ENCODE measurements around the gene C2orf81. TPM values are rescaled to one million over a fixed set of nuclear protein-coding genes. Genes with fewer than 3 reads are reported as not detected.
"Not testable (repeated sequence)": the region's sequence is repeated elsewhere in the genome, so short reads cannot be mapped to it uniquely, and the experiment has no call there.

The C2orf81 gene
- polyA plus RNA-seq, 1 donor: 2.0 TPM

DNA sequence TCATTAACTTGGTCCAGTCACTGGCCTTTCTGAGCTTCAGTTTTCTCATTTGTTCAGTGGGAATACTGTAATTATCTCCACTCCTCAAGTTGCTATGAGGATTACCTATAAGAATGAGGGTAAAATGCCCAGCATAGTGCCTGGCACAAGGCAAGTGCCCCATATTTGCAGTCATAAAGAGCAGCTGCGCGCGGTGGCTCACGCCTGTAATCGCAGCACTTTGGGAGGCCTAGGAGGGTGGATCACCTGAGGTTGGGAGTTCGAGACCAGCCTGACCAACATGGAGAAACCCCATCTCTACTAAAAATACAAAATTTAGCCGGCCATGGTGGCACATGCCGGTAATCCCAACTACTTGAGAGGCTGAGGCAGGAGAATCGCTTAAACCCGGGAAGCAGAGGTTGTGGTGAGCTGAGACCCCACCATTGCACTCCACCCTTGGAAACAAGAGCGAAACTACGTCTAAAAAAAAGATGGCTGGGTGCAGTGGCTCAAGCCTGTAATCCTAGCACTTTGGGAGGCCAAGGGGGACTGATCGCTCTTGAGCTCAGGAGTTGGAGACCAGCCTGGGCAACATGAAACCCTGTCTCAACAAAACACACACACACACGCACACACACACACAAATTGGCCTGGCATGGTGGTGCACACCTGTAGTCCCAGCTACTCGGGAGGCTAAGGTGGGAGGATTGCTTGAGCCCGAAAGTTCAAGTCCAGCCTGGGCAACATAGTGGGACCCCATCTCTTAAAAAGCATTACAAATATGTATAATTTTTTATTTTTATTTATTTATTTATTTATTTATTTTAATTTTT is 21.3 kb upstream of the C2orf81 start:
- WGBS (ENCODE audit: insufficient coverage, low lambda C conversion rate): no CpG with 5 or more reads among the region's 16 CpGs
- Histone ChIP-seq H3K27ac (ENCODE audit: low read length) (peak overlapping the region; percentile 98), H3K4me3 (ENCODE audit: low read length) (peak overlapping the region; percentile 86), H3K4me1 (ENCODE audit: control insufficient read depth, insufficient read depth, low read length) (peaks cover 42% of the 10 kb centered on the region)
- DNase-seq; H3K36me3 ChIP-seq (ENCODE audit: control insufficient read depth, insufficient read depth, low read length); H3K27me3 ChIP-seq (ENCODE audit: control insufficient read depth, insufficient read depth, low read length); H3K9me3 ChIP-seq (ENCODE audit: control insufficient read depth, low read depth, low read length): not testable (repeated sequence)

- peak within 1 kb of the TSS; percentile 98 for H3K27ac ChIP-seq (ENCODE audit: low read length)
- DNase-seq: peak; percentile 81 to 93
- peaks cover 10% of the 10 kb centered on the region for H3K27me3 ChIP-seq (ENCODE audit: control insufficient read depth, insufficient read depth, low read length)
- peak within 1 kb of the TSS; percentile 86 for H3K4me3 ChIP-seq (ENCODE audit: low read length)
- H3K36me3 ChIP-seq (ENCODE audit: control insufficient read depth, insufficient read depth, low read length): peaks cover 9% of the 10 kb centered on the region
- H3K9me3 ChIP-seq (ENCODE audit: control insufficient read depth, low read depth, low read length): peaks cover 4% of the 10 kb centered on the region
- peaks cover 37% of the 10 kb centered on the region for H3K4me1 ChIP-seq (ENCODE audit: control insufficient read depth, insufficient read depth, low read length)
- no CpG with 5 or more reads among the region's 75 CpGs for WGBS (ENCODE audit: insufficient coverage, low lambda C conversion rate)
These were observed 20.5 kb upstream of the C2orf81 start, which contains the start of gene RTKN for GRCh38 chr2:74441690-74442482. Gene RTKN (minus strand): TSS chr2:74441937. CDS start chr2:74441816, 121 bp downstream.

DNA sequence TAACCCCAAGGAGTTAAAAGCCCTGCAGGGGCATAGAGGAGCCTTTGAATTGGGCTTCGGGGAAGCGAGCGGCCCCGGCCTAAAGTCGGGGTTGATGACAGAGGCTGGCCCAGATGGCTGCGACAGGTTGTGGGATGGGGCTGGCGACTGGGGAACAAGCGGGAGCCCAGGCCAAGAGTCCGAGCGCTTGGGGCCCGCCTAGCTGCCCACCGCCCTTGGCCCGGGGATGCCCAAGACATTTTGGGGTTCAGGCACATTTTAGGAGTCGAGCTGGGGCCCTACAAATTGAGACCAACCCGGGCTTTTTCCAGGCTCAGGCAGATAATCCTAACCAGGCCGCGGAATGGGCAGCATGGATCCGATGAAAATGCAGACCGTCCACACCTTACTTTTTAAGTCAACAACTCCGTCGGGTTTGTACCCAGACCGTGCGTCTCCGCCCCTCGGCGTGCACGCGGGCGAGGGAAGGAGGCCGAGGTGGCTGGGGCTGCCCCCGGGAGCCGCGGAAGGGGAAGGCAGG is 19.8 kb upstream of the C2orf81 start:
- Histone ChIP-seq H3K27me3 (ENCODE audit: control insufficient read depth, insufficient read depth, low read length) (peaks cover 10% of the 10 kb centered on the region), H3K4me1 (ENCODE audit: control insufficient read depth, insufficient read depth, low read length) (peaks cover 37% of the 10 kb centered on the region), H3K27ac (ENCODE audit: low read length) (peak overlapping the region; percentile 98), H3K36me3 (ENCODE audit: control insufficient read depth, insufficient read depth, low read length) (peaks cover 12% of the 10 kb centered on the region), H3K9me3 (ENCODE audit: control insufficient read depth, low read depth, low read length) (peaks cover 4% of the 10 kb centered on the region), H3K4me3 (ENCODE audit: low read length) (peak overlapping the region; percentile 86)
- 0% methylated on average over 1 of the region's 33 CpGs for whole genome bisulfite sequencing (ENCODE audit: insufficient coverage, low lambda C conversion rate)
- no peak for DNase-seq

DNA sequence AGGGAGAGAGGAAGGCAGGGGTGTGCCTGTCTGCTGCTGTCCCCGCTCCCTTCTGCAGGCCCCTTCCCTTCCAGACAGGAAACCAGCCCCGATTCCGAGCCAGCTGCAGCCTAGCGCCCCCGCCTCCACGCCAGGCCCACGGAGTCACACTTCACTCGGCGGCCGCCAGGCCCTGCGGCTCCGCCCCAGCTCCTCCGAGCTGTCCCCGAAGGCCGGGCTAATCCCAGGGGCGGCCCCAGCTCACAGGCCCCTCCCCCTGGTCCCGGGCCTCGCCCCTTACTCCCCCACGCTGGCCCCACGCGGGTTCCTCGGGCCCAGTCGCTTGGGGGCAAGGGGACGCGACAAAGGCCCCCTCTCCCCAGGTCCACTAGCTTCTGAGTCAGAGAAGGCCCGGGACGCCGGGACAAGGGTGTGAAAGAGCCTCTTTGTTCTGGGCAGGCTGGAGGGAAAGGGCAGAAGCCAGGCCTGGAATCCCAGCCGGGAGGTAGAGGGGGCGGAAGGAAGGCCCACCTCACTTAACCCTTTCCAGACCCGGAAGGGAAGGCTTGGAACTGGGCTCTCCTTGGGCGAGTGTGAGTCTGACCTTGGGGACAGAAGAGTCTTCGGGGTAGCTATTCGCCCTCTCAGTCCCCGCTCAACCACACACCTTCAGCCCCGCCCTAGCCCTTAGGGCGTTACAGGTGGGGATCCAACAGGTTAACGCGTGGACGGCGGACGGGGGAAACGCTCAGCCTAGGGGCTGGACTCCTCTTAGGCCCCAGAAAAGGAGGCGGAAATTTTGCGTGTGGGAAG is 19.2 kb upstream of the C2orf81 start:
- Histone ChIP-seq H3K36me3 (ENCODE audit: control insufficient read depth, insufficient read depth, low read length) (peaks cover 18% of the 10 kb centered on the region), H3K9me3 (ENCODE audit: control insufficient read depth, low read depth, low read length) (peaks cover 4% of the 10 kb centered on the region), H3K4me3 (ENCODE audit: low read length) (peak overlapping the region; percentile 86), H3K27me3 (ENCODE audit: control insufficient read depth, insufficient read depth, low read length) (peaks cover 10% of the 10 kb centered on the region), H3K4me1 (ENCODE audit: control insufficient read depth, insufficient read depth, low read length) (peaks cover 37% of the 10 kb centered on the region), H3K27ac (ENCODE audit: low read length) (peak overlapping the region; percentile 98)
- peak; percentile 92 to 96 for DNase-seq
- no CpG with 5 or more reads among the region's 45 CpGs for WGBS (ENCODE audit: insufficient coverage, low lambda C conversion rate)

- peak in 1 of 2 donors; percentile 68 for DNase-seq
- peak overlapping the region; percentile 86 for H3K4me3 ChIP-seq (ENCODE audit: low read length)
- H3K4me1 ChIP-seq (ENCODE audit: control insufficient read depth, insufficient read depth, low read length): peaks cover 37% of the 10 kb centered on the region
These were observed 18.5 kb upstream of the C2orf81 start for GRCh38 chr2:74439803-74440377.

GRCh38 chr2:74439373-74439772 is 18.0 kb upstream of the C2orf81 start:
- Histone ChIP-seq H3K27ac (ENCODE audit: low read length) (peak overlapping the region; percentile 98), H3K9me3 (ENCODE audit: control insufficient read depth, low read depth, low read length) (peaks cover 4% of the 10 kb centered on the region), H3K36me3 (ENCODE audit: control insufficient read depth, insufficient read depth, low read length) (peaks cover 25% of the 10 kb centered on the region), H3K4me3 (ENCODE audit: low read length) (peak overlapping the region; percentile 86), H3K27me3 (ENCODE audit: control insufficient read depth, insufficient read depth, low read length) (peaks cover 10% of the 10 kb centered on the region), H3K4me1 (ENCODE audit: control insufficient read depth, insufficient read depth, low read length) (peaks cover 35% of the 10 kb centered on the region)
- DNase-seq: no peak
- no CpG with 5 or more reads among the region's 3 CpGs for WGBS (ENCODE audit: insufficient coverage, low lambda C conversion rate)

More at GRCh38 chr2:74439803-74440377, 18.5 kb upstream of the C2orf81 start:
- Histone ChIP-seq H3K27ac (ENCODE audit: low read length) (peak overlapping the region; percentile 98), H3K27me3 (ENCODE audit: control insufficient read depth, insufficient read depth, low read length) (peaks cover 10% of the 10 kb centered on the region), H3K9me3 (ENCODE audit: control insufficient read depth, low read depth, low read length) (peaks cover 4% of the 10 kb centered on the region), H3K36me3 (ENCODE audit: control insufficient read depth, insufficient read depth, low read length) (peaks cover 23% of the 10 kb centered on the region)
- no CpG with 5 or more reads among the region's 14 CpGs for WGBS (ENCODE audit: insufficient coverage, low lambda C conversion rate)

GRCh38 chr2:74438248-74438647 is 16.8 kb upstream of the C2orf81 start:
- DNase-seq: no peak
- WGBS (ENCODE audit: insufficient coverage, low lambda C conversion rate): 100% methylated on average over 1 of the region's 1 CpG
- H3K27me3 ChIP-seq (ENCODE audit: control insufficient read depth, insufficient read depth, low read length): peaks cover 10% of the 10 kb centered on the region
- no peak overlapping the region for H3K4me3 ChIP-seq (ENCODE audit: low read length)
- H3K36me3 ChIP-seq (ENCODE audit: control insufficient read depth, insufficient read depth, low read length): peaks cover 25% of the 10 kb centered on the region
- peaks cover 4% of the 10 kb centered on the region for H3K9me3 ChIP-seq (ENCODE audit: control insufficient read depth, low read depth, low read length)
- no peak overlapping the region for H3K27ac ChIP-seq (ENCODE audit: low read length)
- H3K4me1 ChIP-seq (ENCODE audit: control insufficient read depth, insufficient read depth, low read length): peaks cover 30% of the 10 kb centered on the region

DNA sequence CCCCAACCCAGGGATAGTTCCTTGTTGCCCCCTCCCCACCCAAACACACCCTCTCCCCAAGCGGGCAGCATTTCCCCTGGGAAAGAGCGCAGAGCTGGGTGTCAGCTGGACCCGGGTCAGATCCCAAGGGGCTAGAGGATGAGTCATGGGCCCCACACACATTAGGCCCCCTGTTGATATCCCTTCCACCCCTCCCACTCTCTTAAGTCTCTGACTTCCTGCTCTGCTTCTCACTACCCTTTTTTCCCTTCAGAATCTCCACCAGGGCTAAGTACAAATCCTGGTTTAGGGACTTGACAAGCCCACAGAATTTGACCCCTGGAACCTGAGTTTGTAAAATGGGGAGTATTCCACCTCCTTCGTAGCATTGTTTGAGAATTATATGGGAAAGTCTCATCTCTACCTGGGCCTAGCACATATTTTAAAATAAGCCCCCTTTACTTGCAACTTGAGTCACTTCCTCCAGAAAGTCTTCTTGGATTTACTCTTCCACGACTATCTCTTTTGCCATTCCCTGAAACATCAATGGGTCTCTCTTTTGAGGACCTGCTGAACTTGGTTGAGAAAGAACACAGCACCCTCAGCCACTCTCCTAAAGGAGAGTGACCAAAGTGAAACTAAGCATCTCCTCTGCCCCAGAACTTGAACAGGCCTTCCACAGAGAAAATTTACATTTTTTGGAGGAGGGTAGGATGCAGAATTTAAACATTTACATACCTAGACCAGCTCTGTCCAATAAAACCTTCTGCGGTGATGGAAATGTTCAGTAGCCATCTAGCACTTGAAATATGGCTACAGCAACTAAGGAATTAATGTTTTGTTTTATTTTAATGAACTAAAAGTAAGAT is 15.7 kb upstream of the C2orf81 start:
- Histone ChIP-seq H3K9me3 (ENCODE audit: control insufficient read depth, low read depth, low read length) (peaks cover 4% of the 10 kb centered on the region), H3K27ac (ENCODE audit: low read length) (no peak overlapping the region), H3K4me3 (ENCODE audit: low read length) (no peak overlapping the region), H3K36me3 (ENCODE audit: control insufficient read depth, insufficient read depth, low read length) (peaks cover 32% of the 10 kb centered on the region), H3K27me3 (ENCODE audit: control insufficient read depth, insufficient read depth, low read length) (peaks cover 9% of the 10 kb centered on the region), H3K4me1 (ENCODE audit: control insufficient read depth, insufficient read depth, low read length) (peaks cover 23% of the 10 kb centered on the region)
- no peak for DNase-seq
- WGBS (ENCODE audit: insufficient coverage, low lambda C conversion rate): 38% methylated on average over 1 of the region's 6 CpGs
